GM23248 (cell line): ENCODE measurements around the gene MSRB3. TPM values are rescaled to one million over a fixed set of nuclear protein-coding genes. Genes with fewer than 3 reads are reported as not detected.

Experiments
- DNase-seq: peaks from one replicate; pipeline ENCODE4 v3.0.0-alpha.2; 2015
- H2AFZ ChIP-seq: fragments of 200-600 bp; sonication (generic); 2 replicates; pipeline ENCODE4 v1.6.1; 2016; ENCODE audit warnings: antibody characterized with exemption
- H3F3A ChIP-seq: fragments of 200-600 bp; sonication (generic); 2 replicates; pipeline ENCODE4 v1.6.1; 2016; ENCODE audit warnings: mild to moderate bottlenecking, antibody characterized with exemption, mixed run types; ENCODE audit not compliant: insufficient read depth
- H3K27ac ChIP-seq: fragments of 200-600 bp; sonication (generic); 2 replicates; pipeline ENCODE4 v1.5.1; 2016; ENCODE audit warnings: mild to moderate bottlenecking
- H3K27me3 ChIP-seq: fragments of 200-600 bp; sonication (generic); replicated peaks from 2 replicates; pipeline ENCODE4 v1.6.1; 2016; ENCODE audit warnings: mild to moderate bottlenecking; ENCODE audit not compliant: insufficient read depth
- H3K36me3 ChIP-seq: fragments of 200-600 bp; sonication (generic); 2 replicates; pipeline ENCODE4 v1.6.1; 2016; ENCODE audit warnings: low read depth, mild to moderate bottlenecking
- H3K4me1 ChIP-seq: fragments of 200-600 bp; sonication (generic); 2 replicates; pipeline ENCODE4 v1.6.1; 2016; ENCODE audit warnings: mild to moderate bottlenecking; ENCODE audit not compliant: insufficient read depth
- H3K4me2 ChIP-seq: fragments of 200-600 bp; sonication (generic); one replicate; pipeline ENCODE4 v1.6.1; 2016; ENCODE audit warnings: mild to moderate bottlenecking; ENCODE audit not compliant: unreplicated experiment
- H3K4me3 ChIP-seq: fragments of 200-600 bp; sonication (generic); 2 replicates; pipeline ENCODE4 v1.5.1; 2016; ENCODE audit warnings: mild to moderate bottlenecking
- H3K79me2 ChIP-seq: fragments of 200-600 bp; sonication (generic); 2 replicates; pipeline ENCODE4 v1.6.1; 2016; ENCODE audit warnings: mild to moderate bottlenecking; ENCODE audit not compliant: insufficient read depth
- H3K9ac ChIP-seq: fragments of 200-600 bp; sonication (generic); 2 replicates; pipeline ENCODE4 v1.6.1; 2016; ENCODE audit warnings: mild to moderate bottlenecking
- H3K9me2 ChIP-seq: fragments of 200-600 bp; sonication (generic); 2 replicates; pipeline ENCODE4 v1.6.1; 2016; ENCODE audit warnings: mixed run types, mild to moderate bottlenecking, moderate library complexity; ENCODE audit not compliant: insufficient read depth
- H3K9me3 ChIP-seq: fragments of 200-600 bp; sonication (generic); one replicate; pipeline ENCODE4 v1.6.1; 2017; ENCODE audit warnings: low read depth
- H4K20me1 ChIP-seq: fragments of 200-600 bp; sonication (generic); 2 replicates; pipeline ENCODE4 v1.6.0; 2016; ENCODE audit not compliant: insufficient read depth
- EZH2 ChIP-seq: fragments of 200-600 bp; sonication (generic); IDR thresholded peaks from 2 replicates; pipeline ENCODE4 v1.6.1; 2018; ENCODE audit warnings: antibody characterized with exemption, mild to moderate bottlenecking; ENCODE audit not compliant: insufficient read depth, poor library complexity, severe bottlenecking
- EZH2phosphoT487 ChIP-seq: fragments of 200-600 bp; sonication (generic); IDR thresholded peaks from 2 replicates; pipeline ENCODE4 v1.6.1; 2018; ENCODE audit warnings: antibody characterized with exemption, moderate library complexity, mild to moderate bottlenecking, low read depth; ENCODE audit not compliant: insufficient read depth
- WGBS, 2 experiments: methylation state at CpG; one replicate each; pipeline ENCODE4 v1.1.6; 2015 to 2017; ENCODE audit warnings: low lambda C conversion rate in 2 of 2, low coverage in 1 of 2; ENCODE audit errors: missing lambda C conversion rate in 2 of 2; 5-methylcytosine and 5-hydroxymethylcytosine counted together
- in situ Hi-C: fragments of 300-500 bp; cut with MboI; formaldehyde crosslinking; loops from 2 replicates; pipeline ENCODE4 v1.15.0; 2020
- polyA plus RNA-seq: library from polyadenylated mRNA; unstranded; fragments of >200 nt; fragmentation: Nextera tagmentation; extraction: Ambion mirVana; gene quantifications from 2 replicates; pipeline ENCODE4 v1.2.1, GENCODE V29; 2016
- total RNA-seq: library from RNA; depleted of rRNA; stranded (reverse); fragments of >200 nt; shearing (Covaris generic); gene quantifications from 2 replicates; pipeline ENCODE4 v1.2.3, GENCODE V29; 2014; rRNA removed

Gene MSRB3
- total RNA-seq (74.1 and 75.1 TPM in 2 replicates), polyA plus RNA-seq (151 and 158 TPM in 2 replicates)

DNA sequence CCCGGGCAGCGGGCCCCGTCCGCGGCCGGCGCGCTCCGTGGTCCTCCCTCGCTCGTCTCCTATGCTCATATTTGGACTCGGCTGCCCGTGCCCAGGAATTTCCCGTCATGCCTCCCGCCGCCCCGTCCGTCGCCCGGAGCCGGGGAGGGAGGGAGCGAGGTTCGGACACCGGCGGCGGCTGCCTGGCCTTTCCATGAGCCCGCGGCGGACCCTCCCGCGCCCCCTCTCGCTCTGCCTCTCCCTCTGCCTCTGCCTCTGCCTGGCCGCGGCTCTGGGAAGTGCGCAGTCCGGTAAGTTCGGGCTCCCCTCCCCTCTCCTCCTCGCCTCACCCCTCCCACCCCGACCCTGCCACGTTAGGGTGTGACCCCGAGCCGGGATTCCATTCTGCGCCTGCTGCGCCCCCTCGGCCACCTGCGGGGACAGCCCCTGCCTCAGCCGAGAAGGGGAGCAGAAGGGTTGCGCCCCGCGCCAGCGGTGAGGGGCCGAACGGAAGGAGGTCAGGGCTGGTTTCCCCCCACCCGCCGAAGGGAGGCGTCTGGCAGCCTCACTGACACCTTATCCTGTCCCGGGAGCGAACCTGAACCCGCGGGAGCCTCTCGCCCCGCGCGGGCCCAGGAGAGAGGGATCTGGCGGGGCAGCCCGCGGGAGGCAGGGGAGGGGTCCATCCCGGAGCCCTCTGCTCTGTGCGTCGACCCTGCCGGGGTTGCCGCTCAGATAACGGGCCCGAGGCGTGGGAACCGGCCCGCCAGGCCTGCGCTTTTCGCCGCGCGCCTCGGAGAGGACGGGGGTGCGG lies at the start of gene MSRB3:
TSS of gene MSRB3 (plus strand) at position 108 of the 793 bp plus-strand sequence. CDS start 29,897 bp downstream, outside the sequence.
- 0 to 2% methylated on average over 35 to 59 of the region's 85 CpGs for WGBS, 2 experiments
- peak; percentile 91 for DNase-seq
- TF ChIP-seq EZH2phosphoT487: no peak
- no peak for TF ChIP-seq EZH2
- Histone ChIP-seq H3K79me2 (peaks cover 52% of the 10 kb centered on the region), H3K9me3 (no peaks in the 10 kb centered on the region), H3K36me3 (no peaks in the 10 kb centered on the region), H3K4me2 (peak within 1 kb of the TSS; percentile 97), H3K4me1 (peaks cover 31% of the 10 kb centered on the region), H3F3A (peaks cover 18% of the 10 kb centered on the region), H3K4me3 (peak within 1 kb of the TSS; percentile 87), H2AFZ (peak within 1 kb of the TSS; percentile 85), H4K20me1 (peaks cover 10% of the 10 kb centered on the region), H3K9me2 (no peaks in the 10 kb centered on the region), H3K27me3 (no peaks in the 10 kb centered on the region), H3K9ac (peak within 1 kb of the TSS; percentile 90), H3K27ac (peak within 1 kb of the TSS; percentile 78)
- in situ Hi-C loops: no loop called here

DNA sequence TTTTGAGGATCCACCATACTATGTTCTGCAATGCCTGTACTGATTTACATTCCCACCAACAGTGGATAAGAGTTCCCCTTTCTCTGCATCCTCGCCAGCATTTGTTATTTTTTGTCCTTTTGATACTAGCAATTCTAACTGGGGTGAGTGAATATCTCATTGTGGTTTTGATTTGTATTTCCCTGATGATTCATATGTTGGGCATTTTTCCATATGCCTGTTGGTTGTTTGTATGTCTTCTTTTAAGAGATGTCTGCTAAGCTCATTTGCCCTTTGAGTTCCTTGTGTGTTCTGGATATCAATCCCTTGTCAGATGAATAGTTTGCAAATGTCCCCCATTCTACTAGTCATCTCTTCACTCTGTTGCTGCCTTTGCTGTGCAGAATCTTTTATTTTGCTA lies 49.0 kb upstream of the MSRB3 start:
- H3K9ac ChIP-seq: no peak overlapping the region
- H3K79me2 ChIP-seq: peaks cover 70% of the 10 kb centered on the region
- H2AFZ ChIP-seq: no peak overlapping the region
- no peaks in the 10 kb centered on the region for H3K9me3 ChIP-seq
- H3K27me3 ChIP-seq: no peaks in the 10 kb centered on the region
- 0 out of 2 replicates have a peak, but pooled peaks cover 10% of the 10 kb centered on the region for H3F3A ChIP-seq
- H3K4me3 ChIP-seq: no peak overlapping the region
- 84 to 86% methylated on average over 1 of the region's 1 CpG for WGBS, 2 experiments
- DNase-seq: peak; percentile 50
- H3K36me3 ChIP-seq: peaks cover 15% of the 10 kb centered on the region
- no peaks in the 10 kb centered on the region for H3K9me2 ChIP-seq
- in situ Hi-C loops: no loop called here
- TF ChIP-seq EZH2phosphoT487 (no peak), EZH2 (no peak)
- no peak overlapping the region for H3K4me2 ChIP-seq
- no peak overlapping the region for H3K27ac ChIP-seq
- no peaks in the 10 kb centered on the region for H4K20me1 ChIP-seq
- peaks cover 5% of the 10 kb centered on the region for H3K4me1 ChIP-seq

GRCh38 chr12:65232476-65233077 lies 45.9 kb upstream of the MSRB3 start:
- Histone ChIP-seq H3F3A (0 out of 2 replicates have a peak, but pooled peaks cover 10% of the 10 kb centered on the region), H3K27ac (no peak overlapping the region), H3K27me3 (no peaks in the 10 kb centered on the region), H3K9me3 (no peaks in the 10 kb centered on the region), H3K9ac (peak overlapping the region; percentile 26), H3K4me2 (peak overlapping the region; percentile 64), H3K9me2 (no peaks in the 10 kb centered on the region), H2AFZ (peak overlapping the region; percentile 18; the same call in 1 of the 2 replicates), H4K20me1 (no peaks in the 10 kb centered on the region), H3K4me3 (no peak overlapping the region; the same call in 1 of the 2 replicates), H3K79me2 (peaks cover 49% of the 10 kb centered on the region), H3K4me1 (peaks cover 5% of the 10 kb centered on the region), H3K36me3 (peaks cover 9% of the 10 kb centered on the region)
- DNase-seq: peak; percentile 56
- WGBS, 2 experiments: 3 to 6% methylated on average over 3 of the region's 3 CpGs
- TF ChIP-seq EZH2: no peak
- no peak for TF ChIP-seq EZH2phosphoT487
- in situ Hi-C loops: no loop called here

DNA sequence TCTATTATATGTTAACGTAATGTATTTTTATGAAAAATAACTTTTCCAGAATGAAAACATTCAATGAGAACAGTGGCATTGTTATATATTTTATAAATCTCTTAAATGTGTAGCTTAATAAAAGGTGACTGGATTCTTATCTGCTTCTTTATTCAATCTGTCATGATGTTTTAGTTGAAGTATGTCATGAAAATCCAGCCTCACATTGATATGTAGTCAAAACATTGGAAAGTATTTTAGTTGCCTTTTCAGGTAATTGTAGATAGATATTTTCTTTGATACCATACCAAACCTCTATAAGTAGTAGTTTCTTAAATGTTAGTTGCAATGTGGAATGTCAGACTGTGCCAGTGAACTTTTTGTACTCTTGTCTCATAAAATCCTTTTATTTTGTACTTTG lies 41.3 kb upstream of the MSRB3 start:
- H3K79me2 ChIP-seq: peaks cover 26% of the 10 kb centered on the region
- in situ Hi-C loops: no loop called here
- no peaks in the 10 kb centered on the region for H3K9me3 ChIP-seq
- H3K9ac ChIP-seq: no peak overlapping the region
- no peaks in the 10 kb centered on the region for H3K9me2 ChIP-seq
- TF ChIP-seq EZH2 (no peak), EZH2phosphoT487 (no peak)
- H3K4me1 ChIP-seq: peaks cover under 1% of the 10 kb centered on the region; the same call in 1 of the 2 replicates
- no peak overlapping the region for H3K27ac ChIP-seq
- no peak overlapping the region for H2AFZ ChIP-seq
- H3F3A ChIP-seq: no peaks in the 10 kb centered on the region
- H4K20me1 ChIP-seq: no peaks in the 10 kb centered on the region
- no peak overlapping the region for H3K4me3 ChIP-seq
- no peak overlapping the region for H3K4me2 ChIP-seq
- H3K36me3 ChIP-seq: peaks cover 17% of the 10 kb centered on the region; the same call in 1 of the 2 replicates
- WGBS, 2 experiments: 96 to 100% methylated on average over 1 of the region's 1 CpG
- H3K27me3 ChIP-seq: no peaks in the 10 kb centered on the region
- DNase-seq: no peak
